ENCODE results near the gene PSMD11.
"Not testable (repeated sequence)": the region's sequence is repeated elsewhere in the genome, so short reads cannot be mapped to it uniquely, and the experiment has no call there.

The PSMD11 gene

GRCh38 chr17:32444301-32445073 is at the start of gene PSMD11:
Gene PSMD11, plus strand, starts transcription at chr17:32444510. Its CDS starts 14 bp downstream, at chr17:32444524.
- DNase-seq (ENCODE audit: low read depth): peak; percentile 94

GRCh38 chr17:32396343-32396742 is 48.0 kb upstream of the PSMD11 start:
- DNase-seq (ENCODE audit: low read depth): no peak

GRCh38 chr17:32398946-32399345 is 45.4 kb upstream of the PSMD11 start:
- no peak for DNase-seq (ENCODE audit: low read depth)

GRCh38 chr17:32410085-32410484 is 34.2 kb upstream of the PSMD11 start:
- not testable (repeated sequence) for DNase-seq (ENCODE audit: low read depth)

- no peak for DNase-seq (ENCODE audit: low read depth)
Observed at GRCh38 chr17:32426894-32427293, 17.4 kb upstream of the PSMD11 start.

- DNase-seq (ENCODE audit: low read depth): no peak
Observed at GRCh38 chr17:32429598-32429997, 14.7 kb upstream of the PSMD11 start.

- DNase-seq (ENCODE audit: low read depth): no peak
Observed at GRCh38 chr17:32440722-32441121, 3.6 kb upstream of the PSMD11 start.

GRCh38 chr17:32441886-32442285 is 2.4 kb upstream of the PSMD11 start:
- no peak for DNase-seq (ENCODE audit: low read depth)

- DNase-seq (ENCODE audit: low read depth): no peak
Observed at GRCh38 chr17:32443827-32444300, 446 bp upstream of the PSMD11 start.

GRCh38 chr17:32445074-32445415 is 735 bp downstream of the PSMD11 start:
- peak; percentile 43 for DNase-seq (ENCODE audit: low read depth)

GRCh38 chr17:32445497-32445896 is 1.2 kb downstream of the PSMD11 start:
- no peak for DNase-seq (ENCODE audit: low read depth)

GRCh38 chr17:32445971-32446370 is 1.7 kb downstream of the PSMD11 start:
- peak; percentile 32 for DNase-seq (ENCODE audit: low read depth)

- no peak for DNase-seq (ENCODE audit: low read depth)
Observed at GRCh38 chr17:32446949-32447348, 2.6 kb downstream of the PSMD11 start.

- DNase-seq (ENCODE audit: low read depth): no peak
Observed at GRCh38 chr17:32449963-32450362, 5.7 kb downstream of the PSMD11 start.

- DNase-seq (ENCODE audit: low read depth): not testable (repeated sequence)
Observed at GRCh38 chr17:32450379-32450778, 6.1 kb downstream of the PSMD11 start.

GRCh38 chr17:32451879-32452278 is 7.6 kb downstream of the PSMD11 start:
- DNase-seq (ENCODE audit: low read depth): no peak

GRCh38 chr17:32452281-32452680 is 8.0 kb downstream of the PSMD11 start:
- no peak for DNase-seq (ENCODE audit: low read depth)

- DNase-seq (ENCODE audit: low read depth): no peak
Observed at GRCh38 chr17:32453370-32453769, 9.1 kb downstream of the PSMD11 start.

- DNase-seq (ENCODE audit: low read depth): no peak
Observed at GRCh38 chr17:32458371-32458770, 14.1 kb downstream of the PSMD11 start.

- DNase-seq (ENCODE audit: low read depth): no peak
Observed at GRCh38 chr17:32460054-32460453, 15.7 kb downstream of the PSMD11 start.

GRCh38 chr17:32461498-32461852 is 17.2 kb downstream of the PSMD11 start:
- DNase-seq (ENCODE audit: low read depth): no peak

- DNase-seq (ENCODE audit: low read depth): peak; percentile 16
Observed at GRCh38 chr17:32461853-32462617, 17.7 kb downstream of the PSMD11 start.

- no peak for DNase-seq (ENCODE audit: low read depth)
Observed at GRCh38 chr17:32463304-32463703, 19.0 kb downstream of the PSMD11 start.

All from stromal cell of bone marrow (primary cell).